NCI-H1694 (cell line): ENCODE data around the gene STK39.
"Not testable (repeated sequence)": the region's sequence is repeated elsewhere in the genome, so short reads cannot be mapped to it uniquely, and the experiment has no call there.

Source experiments
- DNase-seq: peaks from one replicate; lab custom pipeline; 2025; lab: John Stamatoyannopoulos, UW

The STK39 gene

DNA sequence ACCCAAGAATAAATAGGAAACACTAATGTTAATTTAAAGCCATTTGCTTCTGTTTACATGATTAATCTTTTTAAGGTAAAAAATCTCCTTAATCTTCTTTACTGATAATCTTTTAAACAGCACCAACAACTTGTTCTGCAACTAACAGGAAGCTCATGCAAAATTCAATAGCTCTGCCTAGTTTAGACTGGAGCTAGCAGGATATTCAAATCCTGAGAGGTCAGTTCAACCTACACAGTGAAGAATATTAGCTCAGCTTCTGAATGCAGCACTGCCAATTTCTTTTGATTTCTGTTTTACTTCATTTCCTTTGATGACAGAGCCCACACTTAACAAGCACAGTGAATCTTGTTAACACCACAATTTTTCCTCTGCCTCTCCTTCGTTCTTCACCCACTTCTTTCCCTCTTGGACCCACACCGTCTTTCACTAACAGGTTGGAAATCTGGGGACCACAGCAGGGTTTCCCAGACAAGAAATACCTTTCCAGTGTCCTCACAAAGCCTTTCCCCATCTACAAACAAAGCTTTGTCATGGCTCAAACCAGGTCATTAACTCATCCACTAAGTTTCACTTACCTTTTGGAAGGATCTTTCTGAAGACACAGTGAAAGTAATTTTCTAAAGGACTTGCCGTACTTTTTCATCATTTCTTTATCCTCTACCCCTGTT is 109.8 kb downstream of the STK39 start:
- DNase-seq, result no peak

DNA sequence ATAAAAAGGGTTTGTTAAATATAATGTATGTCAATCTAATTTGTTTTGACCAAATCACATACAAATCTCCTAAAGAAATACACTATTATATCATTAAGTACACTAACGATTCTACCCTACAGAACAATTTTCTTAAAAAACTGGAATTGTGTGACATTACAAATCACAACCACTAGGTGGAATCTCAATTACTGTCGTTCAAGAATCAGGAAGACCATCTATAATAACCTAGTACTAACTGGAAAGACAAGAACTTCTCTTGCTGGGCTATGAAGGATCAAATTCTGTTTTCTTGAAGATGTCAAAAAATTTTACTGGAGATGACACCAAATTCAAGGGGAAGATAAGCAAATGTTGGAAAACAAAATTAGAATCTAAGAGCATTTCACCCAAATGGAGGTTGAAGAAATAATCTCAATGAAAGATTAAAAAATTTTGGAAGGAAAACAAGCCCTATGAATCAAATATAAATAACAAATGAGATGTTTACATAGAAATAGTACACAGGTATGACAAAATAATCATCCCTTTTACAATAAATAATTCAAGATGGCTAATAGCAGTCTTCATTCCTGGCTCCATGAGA is 110.9 kb downstream of the STK39 start:
- peak; percentile 55 for DNase-seq

DNA sequence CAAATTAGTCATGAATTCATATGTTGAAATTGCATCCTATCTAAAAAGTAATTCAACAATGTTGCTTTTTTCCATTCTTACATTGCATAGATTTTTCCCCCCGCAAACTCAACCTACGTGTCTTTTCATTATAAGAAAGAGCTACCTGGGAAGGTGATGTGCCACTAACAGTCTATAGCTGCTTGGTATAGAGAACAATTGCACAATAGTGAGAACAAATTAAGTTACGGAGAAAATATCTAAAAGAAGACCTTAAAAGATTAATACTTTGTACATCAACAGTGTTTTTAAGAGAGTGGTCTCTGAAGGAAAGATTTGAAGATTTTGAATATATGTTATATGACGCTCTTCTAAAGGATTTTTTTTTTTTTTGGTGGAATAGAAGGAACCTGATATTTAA is 111.8 kb downstream of the STK39 start:
- DNase-seq, result no peak

DNA sequence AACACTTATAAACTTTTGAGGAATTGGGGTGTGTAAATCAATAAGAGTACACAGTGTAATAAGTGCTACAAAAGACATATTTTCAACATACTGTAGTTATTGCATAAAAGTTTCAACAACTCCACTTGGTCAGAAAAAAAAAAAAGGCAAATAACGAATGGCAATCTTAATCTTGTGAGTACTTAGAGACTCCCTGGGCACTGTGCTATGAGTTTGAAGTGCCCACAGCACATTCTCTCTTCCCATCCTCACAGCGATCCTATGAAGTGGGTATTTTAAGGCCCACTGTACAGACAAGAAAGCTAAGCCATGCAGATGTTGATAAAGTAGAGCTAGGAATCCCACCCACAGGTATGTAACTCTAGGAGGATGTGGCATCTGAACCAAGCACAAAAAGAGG is 112.3 kb downstream of the STK39 start:
- DNase-seq, result no peak

DNA sequence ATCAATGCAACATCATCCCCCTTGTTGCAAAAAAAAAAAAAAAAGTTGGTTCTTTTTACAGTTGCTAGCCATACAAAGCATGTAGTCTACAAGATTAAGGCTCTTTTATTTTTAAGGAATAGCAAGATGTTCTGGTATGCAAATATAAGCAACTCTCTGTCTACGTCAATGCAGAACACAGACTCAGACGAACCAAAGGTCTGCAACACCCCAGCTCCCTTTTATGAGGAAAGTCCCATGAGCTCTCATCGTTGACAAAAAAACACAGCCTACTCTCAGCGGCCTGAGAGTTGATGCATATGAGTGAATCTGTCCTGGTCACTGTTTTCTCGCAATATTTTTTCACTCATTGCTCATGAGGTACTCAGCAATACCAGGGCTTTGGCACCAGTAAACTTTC is 112.9 kb downstream of the STK39 start:
- no peak for DNase-seq

DNA sequence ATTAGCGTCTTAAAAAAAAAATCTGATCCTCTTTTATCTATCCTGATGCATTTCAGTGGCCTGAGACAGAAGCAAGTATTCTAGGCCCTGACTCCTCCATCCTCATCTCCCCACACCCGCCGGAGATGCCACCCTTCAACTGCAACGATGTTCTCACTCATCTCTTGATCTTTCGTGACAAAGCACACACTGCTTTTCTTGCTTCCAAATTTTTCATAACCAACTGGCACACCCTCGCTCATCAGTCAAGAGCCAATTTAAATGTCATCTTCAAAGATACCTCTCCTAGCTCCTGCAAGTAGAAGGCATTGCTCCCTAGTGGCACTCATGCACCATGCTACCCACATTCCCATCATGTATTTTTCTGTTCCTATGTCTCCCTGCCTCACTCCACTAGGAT is 115.0 kb downstream of the STK39 start:
- no peak for DNase-seq

DNA sequence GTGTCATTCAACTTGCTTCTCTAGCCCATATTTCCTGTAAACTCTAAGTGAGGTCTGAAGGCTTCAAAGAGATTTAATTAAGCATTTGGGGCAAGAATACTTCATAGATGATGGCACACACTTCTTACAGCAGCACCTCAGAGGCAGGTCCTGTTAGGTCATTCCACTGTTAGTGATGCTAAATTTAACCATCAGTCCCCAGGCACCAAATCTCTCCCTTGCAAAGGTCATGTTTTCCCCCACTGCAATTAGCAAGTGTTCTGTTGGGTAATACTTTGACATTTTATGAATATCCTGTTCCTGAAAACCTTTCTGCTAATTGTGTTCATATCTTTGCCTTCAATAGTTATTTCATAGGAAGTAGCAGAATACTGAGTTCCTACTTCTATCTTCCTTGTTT is 117.0 kb downstream of the STK39 start:
- no peak for DNase-seq

DNA sequence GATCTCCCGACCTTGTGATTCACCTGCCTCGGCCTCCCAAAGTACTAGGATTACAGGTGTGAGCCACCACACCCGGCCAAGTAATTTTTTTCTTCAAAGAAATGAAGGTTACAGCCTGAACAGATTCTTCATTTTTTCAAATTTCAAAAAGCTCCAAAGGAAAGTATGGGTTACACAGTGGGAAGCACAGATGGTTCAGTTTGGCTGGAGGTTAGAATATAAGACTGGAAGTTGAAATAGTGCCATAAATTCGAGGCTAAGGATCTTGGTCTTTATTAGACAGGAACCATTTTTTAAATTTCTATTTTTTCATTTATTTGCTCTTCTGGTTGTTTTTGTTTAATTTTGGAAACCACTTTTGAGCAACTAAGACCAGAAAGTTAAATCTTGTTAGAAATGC is 120.0 kb downstream of the STK39 start:
- DNase-seq, result no peak

DNA sequence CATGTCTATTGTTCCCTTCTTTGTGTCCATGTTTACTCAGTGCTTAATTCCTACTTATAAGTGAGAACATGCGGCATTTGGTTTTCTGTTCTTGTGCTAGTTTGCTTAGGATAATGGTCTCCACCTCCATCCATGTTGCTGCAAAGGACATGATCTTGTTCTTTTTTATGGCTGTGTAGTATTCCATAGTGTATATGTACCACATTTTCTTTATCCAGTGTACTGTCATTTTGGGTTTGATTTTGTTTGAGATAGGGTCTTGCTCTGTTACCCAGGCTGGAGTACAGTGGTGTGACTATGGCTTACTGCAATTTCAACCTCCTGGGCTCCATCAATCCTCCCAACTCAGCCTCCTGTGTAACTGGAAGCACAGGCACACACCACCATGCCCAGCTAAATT is 125.2 kb downstream of the STK39 start:
- DNase-seq, result not testable (repeated sequence)

DNA sequence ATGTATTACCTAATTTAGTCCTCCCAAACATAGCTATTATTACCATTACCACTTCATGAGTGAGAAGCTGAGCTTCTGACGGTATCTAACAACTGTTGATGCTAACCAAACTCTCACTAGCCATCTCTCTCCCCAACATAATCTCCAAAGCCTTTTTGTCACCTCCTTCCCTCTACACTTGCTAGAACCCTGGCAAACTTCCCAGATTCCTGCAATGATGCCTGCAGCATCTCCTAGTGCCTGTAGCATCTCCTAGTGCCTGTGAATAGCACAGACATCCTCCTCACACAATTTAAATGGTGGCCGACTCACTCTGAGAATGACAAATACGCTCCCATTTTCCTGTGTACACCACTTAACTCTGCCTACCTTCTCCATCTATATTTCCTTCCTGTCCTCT is 126.7 kb downstream of the STK39 start:
- DNase-seq, result no peak

DNA sequence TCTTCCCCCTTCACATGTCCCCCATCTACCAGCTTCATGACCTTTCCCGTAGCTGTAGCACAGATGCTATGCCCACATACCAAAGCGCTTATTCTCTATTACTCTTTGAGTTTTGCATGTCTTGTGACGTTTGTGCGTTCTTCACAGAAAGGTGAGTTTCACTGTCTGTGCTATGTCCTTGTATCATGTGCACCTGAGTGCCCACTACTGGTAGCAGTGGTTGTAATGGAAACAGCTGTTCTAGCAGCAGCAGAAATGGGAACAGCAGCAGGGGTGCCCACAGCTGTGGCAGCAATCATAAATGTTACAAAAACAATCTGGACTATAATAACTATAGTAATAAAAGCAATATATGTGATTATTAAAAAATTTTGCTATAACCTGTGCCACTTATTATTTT is 127.1 kb downstream of the STK39 start:
- no peak for DNase-seq

DNA sequence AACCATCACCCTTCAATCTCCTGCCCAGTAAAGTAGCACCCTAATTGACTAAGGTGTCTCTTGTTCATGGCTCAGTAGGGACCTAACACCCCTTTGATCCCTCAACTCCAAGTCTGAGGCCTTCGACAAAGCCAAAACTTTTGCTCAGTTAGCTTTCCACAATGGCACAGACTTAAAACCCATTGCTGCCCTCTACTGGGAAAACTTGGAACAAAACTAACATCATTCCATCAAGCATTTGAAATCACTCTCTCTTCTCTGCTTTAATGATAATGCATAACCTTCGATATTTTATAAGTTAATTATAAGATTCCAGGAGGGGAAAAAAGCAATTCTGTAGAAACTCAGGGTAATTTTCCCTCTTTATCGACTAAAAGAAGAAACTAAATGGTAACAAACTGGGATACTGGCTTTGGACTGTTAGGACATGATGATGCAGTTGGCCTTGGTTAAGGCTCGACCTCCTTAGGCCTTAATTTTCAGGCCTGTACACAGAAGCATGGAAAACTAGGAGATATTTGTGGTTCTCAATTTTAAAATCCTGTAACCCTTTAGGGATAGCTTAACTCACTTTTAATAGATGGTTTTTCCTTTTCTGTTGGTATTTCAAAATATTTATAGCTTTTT is 127.8 kb downstream of the STK39 start:
- peak; percentile 66 for DNase-seq

DNA sequence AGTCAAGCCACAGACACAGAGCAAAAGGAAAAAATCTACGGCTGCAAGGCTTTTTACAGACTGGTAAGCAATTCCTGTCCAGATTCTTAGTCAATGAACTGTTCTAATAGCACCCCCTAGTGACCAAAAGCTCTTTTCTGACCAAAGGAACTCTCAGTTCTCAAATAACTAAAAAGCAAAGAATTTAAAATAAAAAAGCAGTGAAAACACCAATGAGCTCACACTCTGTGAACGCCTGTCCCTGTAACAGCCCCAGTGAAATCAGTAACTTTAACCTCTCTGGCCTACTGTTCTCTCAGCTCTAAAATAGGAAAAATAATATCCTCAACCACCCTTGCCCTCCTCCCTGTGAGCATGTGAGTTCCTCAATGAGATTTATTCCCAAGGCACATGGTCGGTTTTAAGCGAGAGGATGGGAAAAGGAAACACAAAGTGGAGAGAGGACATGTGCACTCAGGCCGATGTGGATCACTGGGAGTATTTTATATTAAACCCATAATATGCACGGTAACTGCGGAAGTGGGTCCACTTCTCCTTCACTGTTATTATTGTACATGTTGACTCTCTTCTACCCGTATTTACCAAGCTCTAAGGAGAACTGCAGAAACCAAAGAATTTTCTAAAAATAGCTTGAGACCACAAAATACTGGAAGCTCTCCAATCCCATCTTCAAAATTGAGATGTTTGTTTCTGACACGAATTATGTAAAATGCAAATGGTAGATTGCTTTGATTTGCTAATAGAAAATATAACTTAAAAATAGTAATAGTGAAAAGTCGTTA is 128.5 kb downstream of the STK39 start:
- peak; percentile 93 for DNase-seq

DNA sequence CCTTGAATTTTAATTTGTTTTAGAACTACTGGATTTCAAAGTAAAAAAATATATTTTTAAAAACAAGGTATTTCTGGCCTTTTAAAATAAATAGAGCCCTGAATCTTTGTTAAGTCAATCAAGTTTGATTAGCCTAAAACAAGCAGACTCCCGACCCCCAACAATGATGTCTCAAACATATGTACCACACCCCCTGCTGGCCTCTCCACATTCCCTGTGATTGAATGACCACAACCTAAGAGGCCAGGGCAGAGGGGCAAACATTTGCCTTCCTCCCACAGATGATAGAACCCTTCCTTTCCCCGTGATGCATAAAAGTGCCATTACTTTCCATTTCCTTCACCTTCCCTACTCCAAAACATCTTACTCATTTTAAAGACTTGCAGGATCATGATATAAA is 130.9 kb downstream of the STK39 start:
- DNase-seq, result no peak

DNA sequence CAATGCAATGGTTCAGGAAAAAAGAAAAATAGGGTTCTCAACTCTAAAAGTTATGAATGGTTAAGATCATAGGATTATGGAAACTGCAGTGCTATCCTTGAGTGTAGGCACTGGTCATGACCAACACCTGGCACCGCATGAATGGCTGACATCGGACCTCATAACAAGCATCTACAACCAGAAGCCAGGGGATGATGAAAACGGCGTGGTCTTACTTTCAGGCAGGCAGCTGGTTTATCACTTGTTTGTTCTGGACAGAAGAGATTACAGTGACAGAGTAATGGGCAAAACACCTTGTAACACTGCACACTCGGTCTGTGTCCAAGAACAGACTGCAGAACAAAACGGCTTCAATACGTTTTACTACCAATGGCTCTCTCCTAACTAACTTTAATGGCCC is 132.8 kb downstream of the STK39 start:
- no peak for DNase-seq

DNA sequence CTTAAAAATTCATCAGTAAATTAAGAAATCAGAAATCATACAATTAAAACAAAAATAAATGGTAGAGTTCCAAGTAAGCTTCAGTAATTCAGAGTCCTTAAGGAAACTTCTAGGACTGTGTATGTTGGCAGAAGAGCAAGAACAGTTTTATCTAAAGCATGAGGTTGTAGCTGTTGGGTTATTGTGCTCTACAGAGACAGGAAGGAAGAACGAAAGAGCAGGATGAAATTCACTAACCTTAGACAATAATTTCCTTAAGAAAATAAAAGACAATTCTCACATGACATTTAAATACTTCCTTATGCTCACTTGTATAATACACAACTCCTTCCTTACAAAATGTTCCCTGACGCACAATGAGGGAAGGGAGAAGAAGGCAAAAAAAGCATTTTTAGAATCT is 133.4 kb downstream of the STK39 start:
- DNase-seq, result no peak

DNA sequence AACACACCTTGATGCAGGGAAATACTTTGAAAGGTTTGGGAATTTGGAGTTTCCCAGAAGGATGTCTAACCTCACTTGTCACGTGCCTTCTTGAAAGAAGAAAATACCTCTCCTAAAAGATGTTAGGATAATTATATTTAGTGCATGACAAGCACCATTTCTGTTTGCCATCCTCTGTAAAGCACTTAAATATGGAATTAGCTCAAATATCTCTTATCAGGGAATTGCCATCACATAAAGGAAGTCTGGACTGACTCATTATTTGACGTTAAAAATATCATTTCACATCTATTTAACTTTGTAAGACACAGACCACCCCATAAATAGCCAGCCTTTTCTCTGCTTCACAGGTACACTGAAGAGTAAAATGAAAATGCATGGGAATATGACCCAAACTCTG is 140.1 kb downstream of the STK39 start:
- no peak for DNase-seq

DNA sequence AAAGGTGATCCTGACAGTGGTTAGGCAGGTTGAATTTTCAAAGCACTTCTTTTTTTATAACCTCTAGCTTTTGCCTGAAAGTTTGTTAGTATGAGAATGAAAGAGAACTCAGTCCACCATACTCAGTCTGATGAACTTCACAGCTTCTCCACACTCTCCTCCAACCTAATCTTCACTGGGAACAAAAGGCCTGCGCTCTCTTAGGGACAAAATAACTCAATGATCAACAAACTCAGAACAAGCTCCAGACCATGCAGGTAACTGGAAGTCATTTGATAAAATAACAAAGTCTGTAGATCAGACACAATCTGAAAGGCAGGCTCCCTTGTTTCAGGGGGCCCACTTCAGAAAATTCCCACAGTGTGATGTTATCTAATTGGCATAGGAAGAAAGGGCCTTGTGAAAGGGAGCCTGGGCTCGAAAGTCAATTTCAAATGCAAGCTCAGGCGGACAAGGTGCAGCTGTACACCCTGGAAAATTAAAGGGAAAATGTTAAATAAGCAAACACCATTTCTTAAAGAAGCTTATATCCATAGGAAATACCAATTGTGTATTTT is 142.2 kb downstream of the STK39 start:
- no peak for DNase-seq

DNA sequence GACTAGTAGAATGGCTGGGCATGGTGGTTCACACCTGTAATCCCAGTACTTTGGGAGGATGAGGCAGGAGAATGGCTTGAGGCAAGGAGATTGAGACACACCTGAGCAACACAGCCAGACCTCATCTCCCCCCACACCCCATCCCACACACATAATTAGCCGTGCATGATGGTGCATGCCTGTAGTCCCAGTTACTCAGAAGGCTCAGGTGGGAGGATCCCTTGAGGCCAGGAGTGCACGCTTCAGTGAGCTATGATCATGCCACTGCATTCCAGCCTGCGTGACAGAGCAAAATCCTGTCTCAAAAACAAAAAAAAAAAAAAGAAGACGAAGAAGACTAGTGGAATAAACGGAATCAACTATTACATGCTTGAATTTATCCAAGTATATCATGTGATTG is 150.0 kb downstream of the STK39 start:
- DNase-seq, result no peak

DNA sequence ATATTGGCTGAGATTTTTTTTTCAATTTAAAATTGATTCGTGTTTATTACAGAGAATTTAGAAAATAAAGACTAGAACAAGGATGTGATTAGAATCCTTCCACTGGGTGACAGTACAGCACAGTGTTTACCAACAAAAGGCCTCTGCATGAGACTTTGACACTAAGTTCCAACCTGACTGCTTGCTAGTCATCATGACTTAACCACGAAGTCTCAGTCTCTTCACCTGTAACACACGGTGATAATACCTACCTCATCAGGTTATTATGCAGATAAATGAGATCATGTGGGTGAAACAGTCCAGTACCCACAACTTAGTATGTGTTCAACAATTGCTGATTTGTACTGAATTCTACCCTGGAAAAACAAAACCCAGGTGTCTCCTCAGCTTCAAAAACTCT is 151.2 kb downstream of the STK39 start:
- no peak for DNase-seq

DNA sequence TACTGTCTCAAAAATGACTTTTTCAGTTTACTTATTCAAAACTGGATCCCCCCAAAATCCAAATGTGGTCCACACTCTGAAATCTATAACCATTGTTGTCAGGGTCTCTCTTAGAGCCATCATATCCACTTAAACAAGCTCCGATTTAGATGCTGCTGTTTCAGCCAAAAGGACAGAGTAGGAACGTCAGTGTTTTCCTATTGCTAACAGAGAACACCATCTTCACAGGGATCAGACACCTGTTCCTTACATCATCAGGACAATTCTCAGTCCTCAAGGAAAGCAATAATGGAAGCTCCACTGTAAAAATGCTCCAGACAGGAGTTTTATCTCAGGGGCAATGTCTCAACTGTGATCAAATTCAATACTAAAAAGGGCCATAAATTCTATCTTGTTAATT is 155.4 kb downstream of the STK39 start:
- DNase-seq, result no peak

DNA sequence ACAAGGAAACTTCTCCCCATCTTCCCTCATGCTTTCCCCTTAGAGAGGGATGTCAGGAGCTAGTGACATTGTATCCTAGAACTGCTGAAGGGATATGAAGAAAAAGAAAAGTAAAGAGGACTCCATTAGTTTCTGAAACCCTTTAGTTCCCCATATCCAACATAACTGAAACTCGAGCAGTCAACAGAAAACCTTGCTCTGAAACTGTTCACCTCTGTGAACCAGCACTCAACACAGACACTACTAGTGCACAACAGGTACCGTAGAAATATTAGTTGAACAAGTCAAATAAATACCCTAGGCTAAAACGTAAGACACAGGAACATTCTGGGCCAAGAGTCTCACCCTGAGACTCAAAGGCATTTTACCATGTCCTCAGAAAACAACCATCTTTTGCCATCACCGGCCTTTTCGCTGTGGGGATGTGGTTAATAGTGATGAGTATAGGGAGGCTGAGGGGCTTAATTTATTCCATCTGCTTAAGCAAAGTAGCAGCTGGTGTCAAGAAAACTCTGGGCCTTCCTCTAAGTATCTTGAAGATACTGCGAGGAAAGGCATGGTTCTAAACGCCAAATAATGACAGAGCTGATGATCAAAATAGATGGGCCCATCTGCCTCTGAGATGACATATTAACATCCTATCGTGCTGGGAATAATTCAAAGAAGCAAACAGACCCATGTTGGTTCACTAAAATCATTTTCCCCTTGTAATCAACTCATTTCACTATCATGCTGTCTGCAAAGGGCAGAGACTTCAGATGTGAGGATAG is 156.8 kb downstream of the STK39 start:
- DNase-seq, result no peak
